ENCODE results near the gene MEPCE.
"Not testable (repeated sequence)": the region's sequence is repeated elsewhere in the genome, so short reads cannot be mapped to it uniquely, and the experiment has no call there.

MEPCE gene, protein sequence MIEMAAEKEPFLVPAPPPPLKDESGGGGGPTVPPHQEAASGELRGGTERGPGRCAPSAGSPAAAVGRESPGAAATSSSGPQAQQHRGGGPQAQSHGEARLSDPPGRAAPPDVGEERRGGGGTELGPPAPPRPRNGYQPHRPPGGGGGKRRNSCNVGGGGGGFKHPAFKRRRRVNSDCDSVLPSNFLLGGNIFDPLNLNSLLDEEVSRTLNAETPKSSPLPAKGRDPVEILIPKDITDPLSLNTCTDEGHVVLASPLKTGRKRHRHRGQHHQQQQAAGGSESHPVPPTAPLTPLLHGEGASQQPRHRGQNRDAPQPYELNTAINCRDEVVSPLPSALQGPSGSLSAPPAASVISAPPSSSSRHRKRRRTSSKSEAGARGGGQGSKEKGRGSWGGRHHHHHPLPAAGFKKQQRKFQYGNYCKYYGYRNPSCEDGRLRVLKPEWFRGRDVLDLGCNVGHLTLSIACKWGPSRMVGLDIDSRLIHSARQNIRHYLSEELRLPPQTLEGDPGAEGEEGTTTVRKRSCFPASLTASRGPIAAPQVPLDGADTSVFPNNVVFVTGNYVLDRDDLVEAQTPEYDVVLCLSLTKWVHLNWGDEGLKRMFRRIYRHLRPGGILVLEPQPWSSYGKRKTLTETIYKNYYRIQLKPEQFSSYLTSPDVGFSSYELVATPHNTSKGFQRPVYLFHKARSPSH
- 36.0 to 62.2 (median 47.9) reads per million in 3 donors for total RNA-seq

DNA sequence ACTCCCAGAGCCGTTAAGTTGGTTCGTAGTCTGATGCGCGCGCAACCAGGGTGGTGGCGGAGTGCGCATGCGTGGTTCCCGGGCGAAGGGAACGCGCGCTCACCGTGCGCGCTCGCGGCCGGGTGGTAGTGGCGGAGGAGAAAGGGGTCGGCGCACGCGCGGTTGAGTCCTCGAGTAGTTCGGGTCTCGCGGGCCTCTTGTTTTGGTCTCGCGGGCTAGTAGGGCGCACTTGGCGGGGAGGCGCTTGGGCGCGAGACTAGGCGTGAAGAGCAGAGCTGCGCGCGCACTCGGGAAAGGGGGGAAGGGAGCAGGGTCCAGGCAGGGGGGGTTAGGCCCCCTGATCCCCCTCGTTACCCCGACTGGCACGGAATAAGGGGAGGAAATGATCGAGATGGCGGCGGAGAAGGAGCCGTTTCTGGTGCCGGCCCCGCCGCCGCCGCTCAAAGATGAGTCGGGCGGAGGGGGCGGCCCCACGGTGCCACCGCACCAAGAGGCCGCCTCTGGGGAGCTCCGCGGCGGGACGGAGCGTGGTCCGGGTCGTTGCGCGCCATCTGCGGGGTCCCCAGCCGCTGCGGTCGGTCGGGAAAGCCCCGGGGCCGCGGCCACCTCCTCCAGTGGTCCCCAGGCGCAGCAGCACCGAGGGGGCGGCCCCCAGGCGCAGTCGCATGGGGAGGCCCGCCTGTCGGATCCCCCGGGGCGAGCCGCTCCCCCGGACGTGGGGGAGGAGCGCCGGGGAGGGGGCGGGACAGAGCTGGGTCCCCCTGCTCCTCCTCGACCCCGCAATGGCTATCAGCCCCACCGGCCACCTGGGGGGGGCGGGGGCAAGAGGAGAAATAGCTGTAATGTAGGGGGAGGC lies at the start of gene MEPCE:
MEPCE (plus strand) TSS at position 195 of the 856 bp plus-strand sequence; CDS start at position 383, 188 bp downstream.
- DNase-seq: peak; percentile 90 to 91 (median 91)

DNA sequence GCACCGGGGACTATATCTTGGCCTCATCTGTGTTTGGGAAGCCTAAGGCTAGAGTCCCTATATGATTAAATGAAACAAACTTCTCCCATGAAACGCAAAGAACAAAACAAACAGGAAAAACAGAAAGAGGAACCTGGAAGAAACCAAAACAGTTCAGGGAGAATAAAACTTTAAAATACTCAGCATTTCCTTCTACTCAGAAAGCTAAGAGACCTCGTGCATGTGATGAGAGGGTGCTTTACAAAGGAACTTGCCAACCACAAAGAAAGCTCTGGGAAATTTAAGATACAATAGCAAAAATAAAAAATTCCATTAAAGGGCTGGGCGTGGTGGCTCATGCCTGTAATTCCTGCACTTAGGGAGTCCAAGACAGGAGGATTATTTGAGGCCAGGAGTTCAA lies 49.4 kb upstream of the MEPCE start:
- DNase-seq: no peak
- Histone ChIP-seq H3K27ac (ENCODE audit: insufficient read depth, low read length, poor library complexity, severe bottlenecking) (no peak overlapping the region), H3K4me3 (ENCODE audit: insufficient read depth, low read depth, low read length, poor library complexity, severe bottlenecking) (no peak overlapping the region), H3K9me3 (ENCODE audit: control insufficient read depth, low read length) (no peaks in the 10 kb centered on the region), H3K36me3 (ENCODE audit: control insufficient read depth, insufficient read depth, low read length) (no peaks in the 10 kb centered on the region), H3K4me1 (ENCODE audit: control insufficient read depth, insufficient read depth, low read length, poor library complexity, severe bottlenecking) (no peaks in the 10 kb centered on the region), H3K27me3 (replicated peaks; ENCODE audit: control insufficient read depth, insufficient read depth, low read length, poor library complexity, severe bottlenecking) (no peaks in the 10 kb centered on the region)

More for the DNA sequence above, at the start of gene MEPCE:
- Histone ChIP-seq H3K36me3 (ENCODE audit: control insufficient read depth, insufficient read depth, low read length) (peaks cover 21% of the 10 kb centered on the region), H3K4me1 (ENCODE audit: control insufficient read depth, insufficient read depth, low read length, poor library complexity, severe bottlenecking) (peaks cover 27% of the 10 kb centered on the region), H3K4me3 (ENCODE audit: insufficient read depth, low read depth, low read length, poor library complexity, severe bottlenecking) (peak within 1 kb of the TSS; percentile 86), H3K27ac (ENCODE audit: insufficient read depth, low read length, poor library complexity, severe bottlenecking) (peak within 1 kb of the TSS; percentile 100), H3K27me3 (replicated peaks; ENCODE audit: control insufficient read depth, insufficient read depth, low read length, poor library complexity, severe bottlenecking) (no peaks in the 10 kb centered on the region), H3K9me3 (ENCODE audit: control insufficient read depth, low read length) (no peaks in the 10 kb centered on the region)

DNA sequence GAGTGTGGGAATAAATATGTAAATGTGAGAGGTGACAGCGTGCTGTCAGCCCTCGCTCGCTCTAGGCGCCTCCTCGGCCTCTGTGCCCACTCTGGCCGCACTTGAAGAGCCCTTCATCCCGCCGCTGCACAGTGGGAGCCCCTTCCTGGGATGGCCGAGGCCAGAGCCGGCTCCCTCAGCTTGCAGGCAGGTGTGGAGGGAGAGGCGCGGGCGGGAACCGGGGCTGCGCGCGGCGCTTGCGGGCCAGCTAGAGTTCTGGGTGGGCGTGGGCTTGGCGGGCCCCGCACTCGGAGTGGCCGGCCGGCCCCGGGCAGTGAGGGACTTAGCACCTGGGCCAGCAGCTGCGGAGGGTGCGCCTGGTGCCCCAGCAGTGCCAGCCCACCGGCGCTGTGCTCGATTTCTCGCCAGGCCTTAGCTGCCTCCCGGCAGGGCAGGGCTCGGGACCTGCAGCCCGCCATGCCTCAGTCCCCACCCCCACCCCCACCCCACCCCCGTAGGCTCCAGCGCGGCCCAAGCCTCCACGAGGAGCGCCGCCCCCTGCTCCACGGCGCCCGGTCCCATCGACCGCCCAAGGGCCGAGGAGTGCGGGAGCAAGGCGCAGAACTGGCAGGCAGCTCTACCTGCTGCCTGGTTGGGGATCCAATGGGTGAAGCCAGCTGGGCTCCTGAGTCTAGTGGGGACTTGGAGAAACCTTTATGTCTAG lies 47.9 kb upstream of the MEPCE start:
- H3K9me3 ChIP-seq (ENCODE audit: control insufficient read depth, low read length); H3K36me3 ChIP-seq (ENCODE audit: control insufficient read depth, insufficient read depth, low read length); DNase-seq; H3K4me1 ChIP-seq (ENCODE audit: control insufficient read depth, insufficient read depth, low read length, poor library complexity, severe bottlenecking); H3K27me3 ChIP-seq (replicated peaks; ENCODE audit: control insufficient read depth, insufficient read depth, low read length, poor library complexity, severe bottlenecking); H3K27ac ChIP-seq (ENCODE audit: insufficient read depth, low read length, poor library complexity, severe bottlenecking); H3K4me3 ChIP-seq (ENCODE audit: insufficient read depth, low read depth, low read length, poor library complexity, severe bottlenecking): not testable (repeated sequence)

DNA sequence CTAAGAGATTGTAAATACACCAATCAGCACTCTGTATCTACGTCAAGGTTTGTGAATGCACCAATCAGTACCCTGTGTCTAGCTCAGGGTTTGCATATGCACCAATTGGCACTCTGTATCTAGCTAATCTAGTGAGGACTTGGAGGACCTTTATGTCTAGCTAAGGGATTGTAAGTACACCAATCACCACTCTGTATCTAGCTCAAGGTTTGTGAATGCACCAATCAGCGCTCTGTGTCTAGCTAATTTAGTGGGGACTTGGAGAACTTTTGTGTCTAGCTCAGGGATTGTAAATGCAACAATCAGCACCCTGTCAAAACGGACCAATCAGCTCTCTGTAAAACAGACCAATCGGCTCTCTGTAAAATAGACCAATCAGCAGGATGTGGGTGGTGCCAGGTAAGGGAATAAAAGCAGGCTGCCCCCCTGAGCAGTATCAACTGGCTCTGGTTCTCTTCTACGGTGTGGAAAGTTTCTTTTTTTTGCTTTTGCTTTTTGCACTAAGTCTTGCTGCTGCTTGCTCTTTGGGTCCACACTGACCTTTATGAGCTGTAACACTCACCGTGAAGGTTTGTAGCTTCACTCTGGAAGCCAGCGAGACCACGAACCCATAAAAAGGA lies 47.3 kb upstream of the MEPCE start:
- not testable (repeated sequence) for H3K4me3 ChIP-seq (ENCODE audit: insufficient read depth, low read depth, low read length, poor library complexity, severe bottlenecking); H3K9me3 ChIP-seq (ENCODE audit: control insufficient read depth, low read length); DNase-seq; H3K27me3 ChIP-seq (replicated peaks; ENCODE audit: control insufficient read depth, insufficient read depth, low read length, poor library complexity, severe bottlenecking); H3K27ac ChIP-seq (ENCODE audit: insufficient read depth, low read length, poor library complexity, severe bottlenecking); H3K4me1 ChIP-seq (ENCODE audit: control insufficient read depth, insufficient read depth, low read length, poor library complexity, severe bottlenecking); H3K36me3 ChIP-seq (ENCODE audit: control insufficient read depth, insufficient read depth, low read length)

DNA sequence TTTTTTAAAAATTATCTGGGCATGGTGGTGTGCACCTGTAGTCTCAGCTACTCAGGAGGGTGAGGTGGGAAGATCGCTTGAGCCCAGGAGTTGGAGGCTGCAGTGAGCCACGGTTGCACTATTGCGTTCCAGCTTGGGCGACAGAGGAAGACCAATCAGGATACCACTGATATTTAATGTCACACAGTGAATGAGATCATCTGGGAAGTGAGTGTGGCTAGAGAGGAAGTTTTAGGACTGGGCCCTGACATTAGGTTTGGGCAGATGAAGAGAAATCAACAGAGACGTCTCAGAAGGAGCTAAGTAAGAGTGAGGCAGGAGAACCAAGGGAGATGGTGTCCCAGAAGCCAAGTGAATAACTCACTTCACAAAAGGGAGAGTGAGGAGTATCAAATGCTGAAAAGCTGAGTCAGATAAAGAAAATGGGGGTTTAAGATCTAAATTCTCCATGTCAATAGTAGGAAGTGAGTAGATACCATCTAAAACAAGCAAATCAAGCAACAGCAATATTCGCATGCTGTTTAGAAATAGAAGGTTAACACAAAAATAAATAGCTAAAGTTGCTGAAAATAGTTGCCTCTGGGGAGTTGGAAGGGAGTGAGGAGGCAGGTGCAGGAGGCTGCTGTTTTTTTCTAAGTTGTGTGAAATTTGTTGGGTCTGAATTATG lies 44.9 kb upstream of the MEPCE start:
- H3K4me1 ChIP-seq (ENCODE audit: control insufficient read depth, insufficient read depth, low read length, poor library complexity, severe bottlenecking): no peaks in the 10 kb centered on the region
- no peaks in the 10 kb centered on the region for H3K36me3 ChIP-seq (ENCODE audit: control insufficient read depth, insufficient read depth, low read length)
- no peak overlapping the region for H3K4me3 ChIP-seq (ENCODE audit: insufficient read depth, low read depth, low read length, poor library complexity, severe bottlenecking)
- DNase-seq: no peak
- no peak overlapping the region for H3K27ac ChIP-seq (ENCODE audit: insufficient read depth, low read length, poor library complexity, severe bottlenecking)
- H3K9me3 ChIP-seq (ENCODE audit: control insufficient read depth, low read length): no peaks in the 10 kb centered on the region
- H3K27me3 ChIP-seq (replicated peaks; ENCODE audit: control insufficient read depth, insufficient read depth, low read length, poor library complexity, severe bottlenecking): no peaks in the 10 kb centered on the region

DNA sequence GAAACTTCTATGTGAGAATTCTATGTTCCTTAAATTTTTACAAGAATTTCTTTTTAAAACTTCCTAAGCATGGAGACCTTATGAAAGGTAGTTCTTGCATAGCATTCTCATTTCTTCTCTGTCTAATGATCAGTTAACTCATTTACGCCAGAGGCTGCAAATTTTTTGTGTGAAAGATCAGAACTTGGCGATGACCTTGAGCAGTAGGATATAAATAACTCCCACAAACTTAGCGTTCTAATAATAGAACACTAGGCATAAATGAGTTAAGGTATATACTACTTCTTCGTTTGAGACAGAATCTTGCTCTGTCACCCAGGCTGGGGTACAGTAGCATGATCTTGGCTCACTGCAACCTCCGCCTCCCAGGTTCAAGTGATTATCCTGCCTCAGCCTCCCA lies 42.7 kb upstream of the MEPCE start:
- Histone ChIP-seq H3K36me3 (ENCODE audit: control insufficient read depth, insufficient read depth, low read length) (no peaks in the 10 kb centered on the region), H3K27ac (ENCODE audit: insufficient read depth, low read length, poor library complexity, severe bottlenecking) (no peak overlapping the region), H3K4me3 (ENCODE audit: insufficient read depth, low read depth, low read length, poor library complexity, severe bottlenecking) (no peak overlapping the region), H3K27me3 (replicated peaks; ENCODE audit: control insufficient read depth, insufficient read depth, low read length, poor library complexity, severe bottlenecking) (no peaks in the 10 kb centered on the region), H3K4me1 (ENCODE audit: control insufficient read depth, insufficient read depth, low read length, poor library complexity, severe bottlenecking) (no peaks in the 10 kb centered on the region), H3K9me3 (ENCODE audit: control insufficient read depth, low read length) (no peaks in the 10 kb centered on the region)
- no peak for DNase-seq

DNA sequence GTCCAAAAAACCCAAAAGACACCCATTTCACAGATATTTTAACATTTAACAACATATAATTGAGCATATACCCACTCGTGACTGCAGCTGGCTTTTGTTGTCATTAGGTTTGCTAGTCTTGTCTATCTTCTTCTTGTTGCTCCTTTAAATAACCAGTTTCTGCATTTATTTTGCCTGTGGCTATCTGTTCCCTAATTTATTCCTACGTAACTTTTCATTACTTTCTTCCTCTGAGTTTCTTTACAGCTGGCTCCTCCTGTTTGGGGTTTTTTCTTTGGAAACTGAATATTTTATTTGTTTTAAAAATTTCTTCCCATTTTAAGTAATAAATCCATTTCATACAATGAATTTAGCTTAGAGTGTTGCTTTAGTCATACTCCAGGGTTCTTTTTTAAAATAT lies 41.9 kb upstream of the MEPCE start:
- H3K27me3 ChIP-seq (replicated peaks; ENCODE audit: control insufficient read depth, insufficient read depth, low read length, poor library complexity, severe bottlenecking): no peaks in the 10 kb centered on the region
- H3K27ac ChIP-seq (ENCODE audit: insufficient read depth, low read length, poor library complexity, severe bottlenecking): no peak overlapping the region
- DNase-seq: no peak
- H3K9me3 ChIP-seq (ENCODE audit: control insufficient read depth, low read length): no peaks in the 10 kb centered on the region
- no peak overlapping the region for H3K4me3 ChIP-seq (ENCODE audit: insufficient read depth, low read depth, low read length, poor library complexity, severe bottlenecking)
- H3K36me3 ChIP-seq (ENCODE audit: control insufficient read depth, insufficient read depth, low read length): no peaks in the 10 kb centered on the region
- H3K4me1 ChIP-seq (ENCODE audit: control insufficient read depth, insufficient read depth, low read length, poor library complexity, severe bottlenecking): no peaks in the 10 kb centered on the region

DNA sequence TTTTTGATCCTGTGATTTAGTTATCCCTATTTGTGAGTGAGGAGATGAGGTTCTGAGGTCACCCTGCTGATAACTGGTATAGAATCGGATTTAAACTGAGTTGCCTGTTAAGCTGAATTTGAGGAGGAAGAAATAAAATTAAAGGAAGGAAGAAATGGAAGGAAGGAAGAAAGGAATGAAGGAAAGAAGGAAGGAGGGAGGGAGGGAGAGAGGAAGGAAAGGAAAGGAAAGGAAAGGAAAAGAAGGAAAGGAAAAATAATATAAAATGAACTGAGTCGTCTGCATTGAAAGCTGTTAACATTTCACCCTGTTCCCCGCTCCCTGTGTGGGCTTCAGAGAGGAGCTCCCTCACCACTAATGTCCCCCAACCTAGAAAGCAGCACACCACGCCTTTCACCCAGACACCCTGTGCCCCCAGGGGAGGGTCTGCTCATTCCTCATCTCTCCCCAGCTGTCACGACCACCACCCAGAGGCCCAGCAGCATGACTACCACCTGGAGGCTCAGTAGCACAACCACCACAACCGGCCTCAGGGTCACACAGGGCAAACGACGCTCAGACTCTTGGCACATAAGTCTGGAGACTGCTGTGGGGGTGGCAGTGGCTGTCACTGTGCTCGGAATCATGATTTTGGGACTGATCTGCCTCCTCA lies 40.1 kb upstream of the MEPCE start:
- H3K4me3 ChIP-seq (ENCODE audit: insufficient read depth, low read depth, low read length, poor library complexity, severe bottlenecking): no peak overlapping the region
- no peaks in the 10 kb centered on the region for H3K27me3 ChIP-seq (replicated peaks; ENCODE audit: control insufficient read depth, insufficient read depth, low read length, poor library complexity, severe bottlenecking)
- H3K36me3 ChIP-seq (ENCODE audit: control insufficient read depth, insufficient read depth, low read length): no peaks in the 10 kb centered on the region

More for the DNA sequence above, 40.1 kb upstream of the MEPCE start:
- no peak for DNase-seq
- H3K9me3 ChIP-seq (ENCODE audit: control insufficient read depth, low read length): no peaks in the 10 kb centered on the region
- H3K4me1 ChIP-seq (ENCODE audit: control insufficient read depth, insufficient read depth, low read length, poor library complexity, severe bottlenecking): no peaks in the 10 kb centered on the region
- H3K27ac ChIP-seq (ENCODE audit: insufficient read depth, low read length, poor library complexity, severe bottlenecking): no peak overlapping the region

All from effector memory CD4-positive, alpha-beta T cell (primary cell).